ENCODE results near the gene MAPKAPK5. TPM values are rescaled to one million over a fixed set of nuclear protein-coding genes. Genes with fewer than 3 reads are reported as not detected.

The MAPKAPK5 gene
- total RNA-seq, 4 donors from 2014 or later: 31.3 to 45.5 (median 37.0) TPM

- intact Hi-C loops (cut with DNase I): no loop called here
- Histone ChIP-seq H3K36me3 (no peaks in the 10 kb centered on the region), H3K4me3 (no peak overlapping the region), H3K9me3 (peaks cover 0 to 18% (median 0%) of the 10 kb centered on the region in 3 donors), H3K4me1 (no peaks in the 10 kb centered on the region), H3K27ac (no peak overlapping the region), H3K27me3 (no peaks in the 10 kb centered on the region)
- no peak for DNase-seq
- TF ChIP-seq POLR2A (IDR thresholded peaks at IDR 0.05): no peak
- TF ChIP-seq CTCF (IDR thresholded peaks at IDR 0.05): no peak
- WGBS, 2 donors: 74 to 86% methylated on average over 3 of the region's 3 CpGs
These were observed 63.5 kb downstream of the MAPKAPK5 start for GRCh38 chr12:111905502-111905901.

- WGBS, 2 donors: 90 to 94% methylated on average over 1 of the region's 1 CpG
- TF ChIP-seq POLR2A (IDR thresholded peaks at IDR 0.05) (no peak), CTCF (IDR thresholded peaks at IDR 0.05) (no peak)
- intact Hi-C loops (cut with DNase I): no loop called here
- DNase-seq: no peak
- no peaks in the 10 kb centered on the region for H3K4me1 ChIP-seq
- peaks cover 0 to 18% (median 0%) of the 10 kb centered on the region in 3 donors for H3K9me3 ChIP-seq
- H3K4me3 ChIP-seq: no peak overlapping the region
- H3K27ac ChIP-seq: no peak overlapping the region
- peaks cover 0 to 6% (median 0%) of the 10 kb centered on the region in 3 donors for H3K36me3 ChIP-seq
- H3K27me3 ChIP-seq: no peaks in the 10 kb centered on the region
These were observed 65.7 kb downstream of the MAPKAPK5 start for GRCh38 chr12:111907740-111908139.

GRCh38 chr12:111925171-111925570 lies 83.1 kb downstream of the MAPKAPK5 start:
- WGBS, 2 donors: 74 to 94% methylated on average over 3 of the region's 3 CpGs
- H3K36me3 ChIP-seq: no peaks in the 10 kb centered on the region
- H3K4me1 ChIP-seq: no peaks in the 10 kb centered on the region
- H3K9me3 ChIP-seq: no peaks in the 10 kb centered on the region
- no peaks in the 10 kb centered on the region for H3K27me3 ChIP-seq
- no peak overlapping the region for H3K4me3 ChIP-seq
- DNase-seq: no peak
- TF ChIP-seq CTCF (IDR thresholded peaks at IDR 0.05) (no peak), POLR2A (IDR thresholded peaks at IDR 0.05) (no peak)
- H3K27ac ChIP-seq: no peak overlapping the region
- intact Hi-C loops (cut with DNase I): no loop called here

- intact Hi-C loops (cut with DNase I): no loop called here
- Histone ChIP-seq H3K9me3 (no peaks in the 10 kb centered on the region), H3K4me3 (no peak overlapping the region), H3K27ac (no peak overlapping the region), H3K27me3 (no peaks in the 10 kb centered on the region), H3K4me1 (no peaks in the 10 kb centered on the region), H3K36me3 (no peaks in the 10 kb centered on the region)
- 87 to 96% methylated on average over 2 of the region's 2 CpGs for WGBS, 2 donors
- DNase-seq: no peak
- no peak for TF ChIP-seq POLR2A (IDR thresholded peaks at IDR 0.05)
- no peak for TF ChIP-seq CTCF (IDR thresholded peaks at IDR 0.05)
These were observed 84.6 kb downstream of the MAPKAPK5 start for GRCh38 chr12:111926631-111927030.

GRCh38 chr12:111927346-111927745 lies 85.3 kb downstream of the MAPKAPK5 start:
- Histone ChIP-seq H3K36me3 (peaks cover 0 to 6% (median 0%) of the 10 kb centered on the region in 3 donors), H3K4me3 (no peak overlapping the region), H3K27ac (no peak overlapping the region), H3K27me3 (no peaks in the 10 kb centered on the region), H3K4me1 (no peaks in the 10 kb centered on the region), H3K9me3 (no peaks in the 10 kb centered on the region)
- 73 to 91% methylated on average over 5 of the region's 5 CpGs for WGBS, 2 donors
- no peak for TF ChIP-seq POLR2A (IDR thresholded peaks at IDR 0.05)
- no peak for TF ChIP-seq CTCF (IDR thresholded peaks at IDR 0.05)
- intact Hi-C loops (cut with DNase I): no loop called here
- DNase-seq: no peak

Measured in esophagus squamous epithelium (tissue), 5 donors.